NB4 (cell line): Measurements from ENCODE around the gene ITSN1.

Experiments used
- CTCF ChIP-seq: IDR thresholded peaks from one replicate; pipeline ENCODE4 v1.5.1; 2012; ENCODE audit warnings: low read depth, low read length
- MAX ChIP-seq: IDR thresholded peaks from 2 replicates; pipeline ENCODE4 v1.6.1; 2011; ENCODE audit warnings: low read depth, low read length
- POLR2A ChIP-seq: IDR thresholded peaks from 2 replicates; pipeline ENCODE4 v1.6.1; 2011; ENCODE audit warnings: mild to moderate bottlenecking; ENCODE audit not compliant: insufficient read length; ENCODE audit errors: extremely low read depth

- no peak for TF ChIP-seq CTCF
- TF ChIP-seq MAX = no peak
- no peak for TF ChIP-seq POLR2A
Measured at GRCh38 chr21:33760641-33761440, 118.5 kb downstream of the ITSN1 start.
